OCI-LY3 (cell line): ENCODE data around the gene STK39.

ENCODE experiments used
- H2AFZ ChIP-seq: fragments of 200-600, 300-600 bp; shearing (Covaris generic); 2 replicates; pipeline ENCODE4 v1.6.0; 2014; ENCODE audit warnings: antibody characterized with exemption, low read depth, low read length
- H3K27ac ChIP-seq: fragments of 200-600, 300-600 bp; sonication (generic); 2 replicates; pipeline ENCODE4 v1.5.1; 2014; ENCODE audit warnings: mild to moderate bottlenecking, low read length, moderate library complexity, mixed read lengths
- H3K27me3 ChIP-seq: fragments of 200-600, 300-600 bp; sonication (generic); 2 replicates; pipeline ENCODE4 v1.6.1; 2014; ENCODE audit warnings: low read depth, low read length, mixed read lengths
- H3K36me3 ChIP-seq: fragments of 200-600, 300-600 bp; sonication (generic); replicated peaks from 2 replicates; pipeline ENCODE3; 2014; ENCODE audit warnings: low read depth, low read length, mixed read lengths
- H3K4me1 ChIP-seq: fragments of 300-600, 200-600 bp; sonication (generic); 2 replicates; pipeline ENCODE4 v1.6.1; 2014; ENCODE audit warnings: low read length, mixed read lengths
- H3K4me2 ChIP-seq: fragments of 200-600, 300-600 bp; sonication (generic); 2 replicates; pipeline ENCODE4 v1.6.1; 2014; ENCODE audit warnings: low read length, mixed read lengths
- H3K4me3 ChIP-seq: fragments of 300-600, 200-600 bp; sonication (generic); 2 replicates; pipeline ENCODE4 v1.5.1; 2014; ENCODE audit warnings: antibody characterized with exemption, mild to moderate bottlenecking, low read length, moderate library complexity
- H3K79me2 ChIP-seq: fragments of 300-600, 200-600 bp; shearing (Covaris generic); 2 replicates; pipeline ENCODE4 v1.6.1; 2014; ENCODE audit warnings: mild to moderate bottlenecking, low read length, mixed read lengths
- H3K9ac ChIP-seq: fragments of 300-600, 200-600 bp; shearing (Covaris generic); 2 replicates; pipeline ENCODE4 v1.6.0; 2014; ENCODE audit warnings: mild to moderate bottlenecking, low read length, moderate library complexity
- H3K9me3 ChIP-seq: fragments of 200-600, 300-600 bp; shearing (Covaris generic); 2 replicates; pipeline ENCODE4 v1.6.1; 2014; ENCODE audit warnings: low read length, mixed read lengths; ENCODE audit not compliant: insufficient read depth
- H4K20me1 ChIP-seq: fragments of 200-600, 300-600 bp; sonication (generic); 2 replicates; pipeline ENCODE4 v1.6.1; 2016; ENCODE audit warnings: low read length, mixed read lengths; ENCODE audit not compliant: insufficient read depth
- CTCF ChIP-seq: fragments of 200-600, 300-600 bp; sonication (generic); IDR thresholded peaks from 2 replicates; pipeline ENCODE4 v1.5.1; 2014; ENCODE audit warnings: antibody characterized with exemption, low read length, low read depth
- EZH2phosphoT487 ChIP-seq: fragments of 200-600 bp; shearing (Covaris generic); IDR thresholded peaks from 2 replicates; pipeline ENCODE4 v1.6.1; 2018; ENCODE audit warnings: antibody characterized with exemption, mixed run types, low read depth

The STK39 gene

DNA sequence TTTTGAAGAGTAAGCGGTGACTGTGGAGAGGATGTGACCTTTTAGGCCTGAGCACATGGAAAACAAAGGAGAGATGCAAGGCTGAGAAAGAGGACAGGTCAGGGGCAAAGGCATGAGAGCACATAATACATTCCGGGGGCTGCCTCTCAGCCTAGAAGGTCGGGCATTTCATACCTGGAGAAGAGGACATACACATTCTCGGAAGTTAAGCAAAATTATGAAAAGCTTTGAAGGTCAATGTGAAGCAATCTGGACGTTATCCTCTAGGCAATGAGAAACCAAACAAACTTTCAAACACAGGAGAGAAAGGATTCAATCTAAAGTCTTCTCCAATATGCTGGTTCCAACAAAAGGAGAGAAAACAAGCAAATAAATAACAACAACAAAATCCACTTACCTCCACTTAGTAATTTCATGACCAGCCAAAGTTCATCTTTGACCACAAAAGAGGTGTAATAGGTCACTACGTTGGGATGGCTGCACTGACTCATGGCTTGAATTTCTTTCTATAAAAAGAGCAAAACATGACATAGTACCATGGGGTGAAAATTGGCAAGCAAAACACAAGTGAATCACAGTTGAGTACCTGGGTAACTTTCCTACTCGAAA is 80.4 kb downstream of the STK39 start:
- no peaks in the 10 kb centered on the region for H3K36me3 ChIP-seq
- 0 out of 2 replicates have a peak, but pooled peaks cover 3% of the 10 kb centered on the region for H3K27me3 ChIP-seq
- H3K4me2 ChIP-seq: no peak overlapping the region
- H3K27ac ChIP-seq: no peak overlapping the region
- H3K79me2 ChIP-seq: no peaks in the 10 kb centered on the region
- TF ChIP-seq CTCF: no peak
- no peak for TF ChIP-seq EZH2phosphoT487
- no peak overlapping the region for H3K9ac ChIP-seq
- peaks cover 21% of the 10 kb centered on the region; the same call in 1 of the 2 replicates for H4K20me1 ChIP-seq
- no peak overlapping the region for H3K4me3 ChIP-seq
- no peaks in the 10 kb centered on the region for H3K9me3 ChIP-seq
- no peak overlapping the region for H2AFZ ChIP-seq
- H3K4me1 ChIP-seq: peaks cover 50% of the 10 kb centered on the region

- peaks cover 50% of the 10 kb centered on the region for H3K4me1 ChIP-seq
- peak overlapping the region; percentile 51 for H3K4me3 ChIP-seq
- H3K36me3 ChIP-seq: no peaks in the 10 kb centered on the region
- no peak overlapping the region for H2AFZ ChIP-seq
- no peaks in the 10 kb centered on the region for H3K79me2 ChIP-seq
- H4K20me1 ChIP-seq: peaks cover 21% of the 10 kb centered on the region; the same call in 1 of the 2 replicates
- H3K9ac ChIP-seq: 0 out of 2 replicates have a peak overlapping the region, but pooled peaks have one; percentile 9
- H3K27me3 ChIP-seq: 0 out of 2 replicates have a peak, but pooled peaks cover 3% of the 10 kb centered on the region
- H3K4me2 ChIP-seq: peak overlapping the region; percentile 76
- peak overlapping the region; percentile 5; the same call in 1 of the 2 replicates for H3K27ac ChIP-seq
- TF ChIP-seq CTCF (no peak), EZH2phosphoT487 (no peak)
- no peaks in the 10 kb centered on the region for H3K9me3 ChIP-seq
These were observed 81.2 kb downstream of the STK39 start for GRCh38 chr2:168165985-168166901.

GRCh38 chr2:168165397-168165796 is 82.0 kb downstream of the STK39 start:
- H3K27ac ChIP-seq: peak overlapping the region; percentile 58
- H3K27me3 ChIP-seq: 0 out of 2 replicates have a peak, but pooled peaks cover under 1% of the 10 kb centered on the region
- H3K79me2 ChIP-seq: no peaks in the 10 kb centered on the region
- H3K4me1 ChIP-seq: peaks cover 50% of the 10 kb centered on the region
- H4K20me1 ChIP-seq: peaks cover 21% of the 10 kb centered on the region; the same call in 1 of the 2 replicates
- H3K4me3 ChIP-seq: peak overlapping the region; percentile 51
- H3K36me3 ChIP-seq: no peaks in the 10 kb centered on the region
- H3K4me2 ChIP-seq: peak overlapping the region; percentile 76
- H3K9me3 ChIP-seq: no peaks in the 10 kb centered on the region
- H2AFZ ChIP-seq: no peak overlapping the region
- H3K9ac ChIP-seq: 0 out of 2 replicates have a peak overlapping the region, but pooled peaks have one; percentile 9
- TF ChIP-seq EZH2phosphoT487 (no peak), CTCF (no peak)

- H3K9ac ChIP-seq: no peak overlapping the region
- H3K9me3 ChIP-seq: no peaks in the 10 kb centered on the region
- no peaks in the 10 kb centered on the region for H3K36me3 ChIP-seq
- H2AFZ ChIP-seq: no peak overlapping the region
- H3K4me2 ChIP-seq: no peak overlapping the region
- TF ChIP-seq EZH2phosphoT487 (no peak), CTCF (peak; percentile 77)
- H3K27ac ChIP-seq: no peak overlapping the region
- H3K79me2 ChIP-seq: no peaks in the 10 kb centered on the region
- no peak overlapping the region for H3K4me3 ChIP-seq
- no peaks in the 10 kb centered on the region for H3K27me3 ChIP-seq
- H4K20me1 ChIP-seq: peaks cover 9% of the 10 kb centered on the region; the same call in 1 of the 2 replicates
- peaks cover 14% of the 10 kb centered on the region for H3K4me1 ChIP-seq
These were observed 86.5 kb downstream of the STK39 start for GRCh38 chr2:168160897-168161296.
